Kidney (tissue), 14 donors: ENCODE data around the gene USH2A. TPM values are rescaled to one million over a fixed set of nuclear protein-coding genes. Genes with fewer than 3 reads are reported as not detected.

Experiments
- DNase-seq, 5 donors: peaks; one replicate each; pipeline ENCODE4 v3.0.0-alpha.2; 2013 to 2020
- FAIRE-seq: peaks from 2 replicates; lab custom pipeline; 2012; peaks lifted over from hg19 to GRCh38; lab: Jason Lieb, UNC
- H3K27ac ChIP-seq, 2 donors: one replicate each; pipeline ENCODE4 v1.7.0; 2013; ENCODE audit warnings: low read depth in 2 of 2, low read length in 2 of 2, inconsistent platforms in 1 of 2
- H3K27me3 ChIP-seq: one replicate; pipeline ENCODE4 v1.7.1; 2013; ENCODE audit warnings: low read length, inconsistent platforms; ENCODE audit not compliant: control insufficient read depth, insufficient read depth
- H3K36me3 ChIP-seq, 3 donors: one replicate each; pipeline versions ENCODE4 v1.7.0 to v1.7.1; 2013; ENCODE audit warnings: low read length in 3 of 3, control low read depth in 1 of 3, inconsistent platforms in 1 of 3; ENCODE audit not compliant: insufficient read depth in 3 of 3, control insufficient read depth in 2 of 3
- H3K4me1 ChIP-seq, 3 donors: one replicate each; pipeline versions ENCODE4 v1.7.0 to v1.7.1; 2013; ENCODE audit warnings: low read length in 3 of 3, inconsistent platforms in 1 of 3, low read depth in 1 of 3; ENCODE audit not compliant: control insufficient read depth in 2 of 3, insufficient read depth in 2 of 3
- H3K4me3 ChIP-seq, 3 donors: one replicate each; pipeline versions ENCODE4 v1.7.0 to v1.8.1; 2013; ENCODE audit warnings: low read length in 3 of 3, control low read depth in 1 of 3, inconsistent platforms in 1 of 3
- H3K9ac ChIP-seq, 3 donors: one replicate each; pipeline versions ENCODE4 v1.7.0 to v1.7.1; 2013; ENCODE audit warnings: low read length in 3 of 3, control low read depth in 1 of 3, inconsistent platforms in 1 of 3
- H3K9me3 ChIP-seq, 3 donors: one replicate each; pipeline versions ENCODE4 v1.7.0 to v1.7.1; 2013; ENCODE audit warnings: low read length in 3 of 3, control low read depth in 1 of 3, inconsistent platforms in 1 of 3; ENCODE audit not compliant: control insufficient read depth in 2 of 3, insufficient read depth in 1 of 3
- CTCF ChIP-seq: IDR thresholded peaks from 3 replicates; pipeline ENCODE4 v1.5.1; 2012; ENCODE audit warnings: mild to moderate bottlenecking, moderate library complexity, borderline replicate concordance; ENCODE audit not compliant: insufficient read depth; ENCODE audit errors: extremely low read depth
- intact Hi-C: fragments of 100-400 bp; cut with DNase I; formaldehyde crosslinking; loops from one replicate; pipeline ENCODE4 v1.11.1; 2022
- polyA plus RNA-seq: library from polyadenylated mRNA; stranded (reverse); fragments of 350-450 nt; fragmentation: Illumina TruSeq; extraction: RNeasy Lipid Tissue Mini Kit (QIAGEN cat#74804); gene quantifications from one replicate; pipeline ENCODE4 v1.2.3, GENCODE V29; 2014; ENCODE audit warnings: low read depth, low replicate concordance; ENCODE audit not compliant: insufficient read depth
- total RNA-seq: library from RNA; stranded (reverse); fragmentation: NEBNext Ultra II Directional; extraction: Animal tissue kit (Norgen Biotek cat#: 25700); gene quantifications from one replicate; pipeline ENCODE4 v1.2.1, GENCODE V29; 2021
- donor health status: control.
- donor health status: control.
- donor health status: control.
- donor health status: control.
- donor health status: control.
- donor health status: DM: yes; HTN: yes; CAD: no.
- donor health status: Normal renal cell carcinoma (clear cell type).

The USH2A gene
- total and polyA plus RNA-seq, 2 donors from 2014 or later: 0.06 TPM; not detected in 1

- Histone ChIP-seq H3K4me1 (no peaks in the 10 kb centered on the region), H3K4me3 (no peak overlapping the region), H3K27ac (no peak overlapping the region), H3K36me3 (peaks cover 6 to 18% (median 8%) of the 10 kb centered on the region in 3 donors), H3K9ac (no peak overlapping the region), H3K27me3 (no peaks in the 10 kb centered on the region), H3K9me3 (no peaks in the 10 kb centered on the region)
- DNase-seq (no peak), FAIRE-seq (no peak)
- intact Hi-C loops: no loop called here
- no peak for TF ChIP-seq CTCF
Observed at GRCh38 chr1:215623162-215623561, 800.1 kb downstream of the USH2A start.

GRCh38 chr1:215617979-215618378 is 805.3 kb downstream of the USH2A start:
- intact Hi-C loops: no loop called here
- Histone ChIP-seq H3K9ac (no peak overlapping the region), H3K4me3 (no peak overlapping the region), H3K36me3 (peaks cover 6 to 14% (median 8%) of the 10 kb centered on the region in 3 donors), H3K27ac (no peak overlapping the region), H3K4me1 (no peaks in the 10 kb centered on the region), H3K27me3 (no peaks in the 10 kb centered on the region), H3K9me3 (peaks cover 0 to 5% (median 0%) of the 10 kb centered on the region in 3 donors)
- DNase-seq (no peak), FAIRE-seq (no peak)
- no peak for TF ChIP-seq CTCF

GRCh38 chr1:215612391-215612790 is 810.9 kb downstream of the USH2A start:
- no peak overlapping the region for H3K4me3 ChIP-seq
- H3K36me3 ChIP-seq: peaks cover 0 to 9% (median 4%) of the 10 kb centered on the region in 3 donors
- no peak overlapping the region for H3K27ac ChIP-seq
- no peak for DNase-seq
- H3K9me3 ChIP-seq: peaks cover 0 to 5% (median 0%) of the 10 kb centered on the region in 3 donors
- H3K9ac ChIP-seq: no peak overlapping the region
- TF ChIP-seq CTCF: no peak
- intact Hi-C loops: no loop called here
- no peaks in the 10 kb centered on the region for H3K27me3 ChIP-seq
- no peaks in the 10 kb centered on the region for H3K4me1 ChIP-seq
- FAIRE-seq: peak; percentile 15

- FAIRE-seq (no peak), DNase-seq (no peak)
- intact Hi-C loops: no loop called here
- Histone ChIP-seq H3K4me1 (no peaks in the 10 kb centered on the region), H3K9me3 (peaks cover 0 to 4% (median 0%) of the 10 kb centered on the region in 3 donors), H3K4me3 (no peak overlapping the region), H3K27ac (no peak overlapping the region), H3K9ac (no peak overlapping the region), H3K36me3 (peaks cover 6 to 8% (median 7%) of the 10 kb centered on the region in 3 donors), H3K27me3 (no peaks in the 10 kb centered on the region)
- no peak for TF ChIP-seq CTCF
Observed at GRCh38 chr1:215608646-215609045, 814.6 kb downstream of the USH2A start.
